NOMO-1 treated with dmso at 0.1 percent for 144 hours (cell line): ENCODE results near the gene PLA1A.
A peak's percentile ranks its signal among the peaks of the same experiment; 100 is the strongest.
"Not testable (repeated sequence)": the region's sequence is repeated elsewhere in the genome, so short reads cannot be mapped to it uniquely, and the experiment has no call there.

Experiments
- DNase-seq: peaks from one replicate; lab custom pipeline; 2025; ENCODE audit not compliant: unreplicated experiment; lab: John Stamatoyannopoulos, UW

Gene PLA1A

GRCh38 chr3:119575507-119575906 lies 22.2 kb upstream of the PLA1A start:
- DNase-seq: no peak

GRCh38 chr3:119579366-119580066 lies 18.2 kb upstream of the PLA1A start, which contains the start of gene ADPRH:
ADPRH (plus strand) TSS chr3:119579492; CDS start chr3:119582170, 2,678 bp downstream.
- DNase-seq: peak; percentile 34

DNA sequence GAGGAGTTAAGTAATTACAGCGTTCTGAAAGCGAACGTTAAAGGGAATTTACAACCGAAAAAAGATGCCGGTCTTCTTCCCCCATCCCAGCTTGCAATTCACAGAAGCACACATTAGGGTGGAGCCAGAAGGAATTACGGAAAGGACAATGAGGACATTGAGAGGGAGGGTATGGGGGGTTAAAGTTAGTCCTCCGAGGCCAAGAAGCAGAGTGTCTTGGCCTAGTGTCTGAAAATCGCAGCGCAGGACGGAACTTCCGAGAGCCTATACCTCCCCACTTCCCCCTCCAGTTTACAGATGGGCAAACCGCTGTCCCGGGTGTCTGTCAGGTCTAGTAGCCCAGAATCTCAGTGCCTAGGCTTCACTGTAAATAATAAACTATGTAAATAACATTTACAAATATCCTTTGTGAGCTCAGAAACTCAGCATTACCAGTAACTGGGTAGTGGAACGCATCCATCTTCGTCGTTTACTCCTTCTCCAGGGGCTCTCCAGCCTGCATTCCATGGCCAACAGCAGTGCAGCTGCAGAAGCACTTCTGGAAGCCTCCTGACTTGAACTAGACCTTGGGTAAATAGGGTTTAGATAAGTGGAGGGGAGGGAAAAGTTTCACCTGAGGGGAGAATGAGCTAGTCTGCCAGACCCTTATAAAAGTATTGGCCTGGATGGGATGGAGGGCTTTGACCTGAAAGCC lies 17.5 kb upstream of the PLA1A start:
- peak; percentile 75 for DNase-seq

GRCh38 chr3:119582178-119582577 lies 15.5 kb upstream of the PLA1A start:
- no peak for DNase-seq

DNA sequence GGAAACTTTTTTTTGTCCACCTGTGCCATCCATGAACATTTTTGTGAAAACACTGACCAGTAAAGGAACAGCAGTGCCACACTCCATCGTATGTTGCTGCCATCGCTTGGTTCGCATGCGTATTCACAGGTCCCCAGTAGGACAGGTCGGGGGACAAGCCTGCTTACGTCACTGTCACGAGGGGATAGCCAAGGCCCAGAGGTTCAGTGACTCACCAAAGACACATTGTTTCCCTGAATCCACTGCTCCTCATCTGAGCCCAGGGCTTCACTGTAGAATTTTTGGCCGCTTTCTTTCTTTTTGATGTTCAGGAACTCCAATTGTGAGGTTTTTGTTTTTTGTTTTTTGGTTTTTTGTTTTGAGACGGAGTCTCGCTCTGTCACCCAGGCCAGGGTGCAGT lies 12.5 kb upstream of the PLA1A start:
- DNase-seq: no peak

DNA sequence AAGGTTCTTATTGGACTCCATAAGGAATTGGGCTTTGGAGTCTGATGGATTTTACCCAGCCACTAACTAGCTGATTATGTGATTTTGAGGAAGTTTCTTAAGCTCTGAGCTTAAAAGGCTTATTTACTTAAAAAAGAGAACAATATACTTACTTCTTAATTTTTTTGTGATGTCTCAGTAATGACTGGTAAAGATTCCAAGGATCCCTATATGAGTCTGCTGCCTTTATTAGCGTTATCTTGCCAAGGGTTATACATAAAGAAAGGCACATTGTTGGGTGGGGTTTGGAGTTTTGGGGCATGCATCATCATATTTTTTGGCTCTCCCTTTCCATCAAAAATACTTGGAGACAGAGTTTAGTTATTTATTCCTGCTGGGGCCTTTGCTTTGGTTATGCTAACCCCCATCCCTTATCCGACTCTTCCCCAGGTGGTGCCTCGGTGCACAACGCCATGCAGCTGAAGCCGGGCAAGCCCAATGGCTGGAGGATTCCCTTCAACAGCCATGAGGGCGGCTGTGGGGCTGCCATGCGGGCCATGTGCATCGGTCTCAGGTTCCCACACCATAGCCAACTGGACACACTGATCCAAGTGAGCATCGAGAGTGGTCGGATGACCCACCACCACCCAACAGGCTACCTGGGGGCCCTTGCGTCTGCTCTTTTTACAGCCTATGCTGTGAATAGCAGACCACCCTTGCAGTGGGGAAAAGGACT lies 11.7 kb upstream of the PLA1A start:
- no peak for DNase-seq

DNA sequence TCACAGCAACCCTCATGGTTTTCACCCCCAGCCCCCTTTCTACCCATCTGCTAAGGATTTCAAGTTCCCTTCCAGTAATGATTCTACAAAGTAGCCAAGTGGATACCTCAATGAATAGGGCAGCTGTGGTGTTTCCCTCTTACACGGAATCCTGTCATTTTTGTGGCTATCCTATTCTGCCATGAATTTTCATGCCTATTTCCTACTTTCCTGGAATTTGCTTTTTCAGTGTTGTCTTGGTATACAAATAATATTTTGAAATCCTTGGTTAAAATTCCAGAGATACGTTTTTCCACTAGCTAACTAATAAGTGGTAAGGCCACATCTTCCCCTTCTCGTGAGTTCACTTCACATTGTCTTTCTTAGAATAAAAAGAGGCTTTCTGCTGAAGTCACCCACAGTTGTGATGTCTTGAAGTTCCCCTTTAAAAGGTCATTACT lies 10.9 kb upstream of the PLA1A start:
- DNase-seq: no peak

GRCh38 chr3:119588112-119588511 lies 9.6 kb upstream of the PLA1A start:
- peak; percentile 56 for DNase-seq

DNA sequence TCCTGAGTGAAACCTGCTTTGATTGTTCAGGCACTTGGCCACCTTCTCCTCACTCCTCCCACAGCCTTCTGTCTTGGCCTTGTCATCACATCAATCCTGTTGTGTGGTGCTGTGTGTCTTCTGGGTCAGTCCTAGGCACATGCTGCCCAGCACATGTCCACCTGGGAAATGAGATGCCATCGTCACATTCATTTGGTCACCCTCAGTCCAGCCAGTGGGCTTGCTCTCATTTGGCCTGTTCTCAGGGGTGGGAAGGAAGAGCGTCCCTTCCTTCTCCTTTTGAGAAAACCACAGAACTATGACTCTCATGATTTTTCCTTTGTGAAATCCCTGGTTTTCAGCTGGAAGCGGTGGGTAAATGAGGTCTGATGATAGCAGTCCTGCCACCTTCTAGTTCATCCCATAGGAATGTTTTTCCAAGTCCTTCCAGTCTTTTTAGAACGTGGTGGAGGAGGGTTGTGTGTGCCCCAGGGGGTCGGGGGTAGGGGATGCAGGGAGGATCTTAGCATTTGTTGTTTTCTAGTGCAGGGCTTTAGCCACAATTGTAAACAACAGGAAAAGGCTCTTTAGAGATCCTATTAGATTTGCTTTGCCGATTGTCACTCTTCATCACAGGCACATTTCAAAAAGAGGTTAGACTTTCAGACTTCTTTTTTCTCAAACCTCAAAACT lies 8.4 kb upstream of the PLA1A start:
- no peak for DNase-seq

DNA sequence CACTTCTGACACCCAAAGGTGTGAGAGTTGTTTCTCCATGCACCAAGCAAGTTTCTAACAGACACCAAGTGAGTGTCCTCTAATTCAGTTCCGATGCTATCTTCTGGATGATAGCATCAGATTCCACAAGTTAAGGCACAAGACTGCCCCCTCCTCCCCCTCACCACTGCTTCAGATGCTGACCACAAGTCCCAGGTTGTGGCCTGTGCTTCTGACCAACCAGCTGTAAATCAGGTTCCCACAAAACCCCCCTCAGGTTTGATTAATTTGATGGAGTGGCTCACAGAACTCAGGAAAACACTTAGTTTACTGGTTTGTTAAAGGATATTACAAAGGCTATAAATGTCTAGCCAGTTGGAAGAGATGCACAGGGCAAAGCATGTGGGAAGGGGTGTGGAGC lies 7.0 kb upstream of the PLA1A start:
- no peak for DNase-seq

GRCh38 chr3:119592861-119593260 lies 4.8 kb upstream of the PLA1A start:
- no peak for DNase-seq

GRCh38 chr3:119594066-119594465 lies 3.6 kb upstream of the PLA1A start:
- no peak for DNase-seq

- DNase-seq: not testable (repeated sequence)
Measured at GRCh38 chr3:119594929-119595328, 2.8 kb upstream of the PLA1A start.

- no peak for DNase-seq
Measured at GRCh38 chr3:119595639-119596334, 1.9 kb upstream of the PLA1A start.

DNA sequence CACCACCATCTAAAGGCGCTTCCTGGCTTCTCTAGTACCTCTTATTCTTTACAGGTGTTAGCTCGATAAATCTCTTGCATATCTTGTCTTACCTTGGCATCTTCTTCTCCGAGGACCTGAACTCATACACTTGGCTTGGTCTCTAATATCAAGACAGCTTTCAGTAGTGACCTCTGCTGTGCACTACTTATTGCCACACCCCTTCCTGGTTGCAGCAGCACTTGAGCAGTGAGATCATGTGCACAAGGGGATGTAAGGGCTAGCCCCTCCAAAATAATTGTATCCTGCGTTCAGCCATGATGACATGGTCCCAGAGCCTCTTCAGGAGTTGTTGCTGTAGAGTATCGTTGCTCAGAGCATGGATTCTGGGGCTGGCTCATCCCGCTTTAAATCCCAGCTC lies 1.3 kb upstream of the PLA1A start:
- DNase-seq: no peak

DNA sequence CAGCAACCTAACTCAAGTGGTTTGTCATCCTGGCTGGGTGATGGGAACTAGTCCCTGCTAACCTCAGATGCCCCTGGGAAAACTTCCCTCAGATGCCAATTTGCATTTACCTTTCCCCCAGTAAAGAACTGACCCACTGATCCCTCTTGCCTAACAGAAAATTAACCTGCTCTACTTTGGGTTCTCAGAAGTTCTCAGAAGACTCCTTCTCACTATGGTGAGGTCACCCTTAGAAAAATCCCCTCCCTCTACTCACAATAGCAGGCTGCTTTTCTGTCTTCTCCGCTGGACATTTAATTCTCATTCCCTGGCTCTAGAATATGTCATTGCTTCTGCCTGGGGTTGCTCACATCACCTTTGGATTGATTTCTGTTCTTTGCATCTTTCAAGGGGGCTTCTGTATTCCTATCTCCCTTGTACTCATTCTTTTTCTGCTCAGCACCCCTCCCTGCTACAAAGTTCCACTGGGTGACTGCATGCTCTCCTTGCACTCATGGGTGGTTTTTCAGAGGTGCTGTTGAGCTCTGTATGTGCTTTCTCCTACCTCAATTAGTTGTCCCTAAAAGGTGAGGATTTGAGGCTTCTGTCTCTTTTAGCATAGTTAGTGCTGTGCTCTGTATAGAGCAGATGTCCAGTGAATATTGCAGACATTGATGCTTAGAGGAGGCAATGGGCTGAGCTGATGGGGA lies 869 bp downstream of the PLA1A start:
- DNase-seq: no peak

GRCh38 chr3:119599558-119600174 lies 2.0 kb downstream of the PLA1A start:
- DNase-seq: no peak

- DNase-seq: no peak
Measured at GRCh38 chr3:119600732-119601131, 3.0 kb downstream of the PLA1A start.

GRCh38 chr3:119601154-119601553 lies 3.5 kb downstream of the PLA1A start:
- no peak for DNase-seq

DNA sequence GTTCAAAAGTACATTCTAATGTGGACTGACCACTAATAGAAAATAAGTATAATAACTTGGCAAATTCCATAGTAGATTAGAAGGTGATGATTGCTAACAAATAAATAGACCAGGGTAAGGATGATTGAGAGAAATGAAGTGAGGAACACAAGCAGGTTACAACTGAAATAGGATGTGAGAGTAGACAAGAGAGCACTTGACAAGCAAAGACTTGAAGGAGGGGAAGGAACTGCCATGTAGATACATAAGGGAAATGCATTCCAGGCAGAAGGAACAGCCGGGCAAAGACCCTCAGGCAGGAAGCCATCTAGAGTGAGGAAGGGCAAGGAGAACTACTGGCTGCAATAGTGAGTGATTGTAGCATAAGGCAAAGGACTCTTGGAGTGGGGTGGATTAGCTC lies 5.0 kb downstream of the PLA1A start:
- DNase-seq: no peak
